Trophoblast cell (in vitro differentiated cells and primary cell): ENCODE measurements around the gene HOGA1.

ENCODE experiments used
- DNase-seq, 2 donors: peaks; one replicate each; pipeline ENCODE4 v3.0.0-alpha.2; 2016
- H2AFZ ChIP-seq: 2 replicates; pipeline ENCODE4 v1.6.1; 2013; ENCODE audit warnings: low read length, moderate library complexity, mild to moderate bottlenecking; ENCODE audit not compliant: insufficient read depth, poor library complexity
- H2AK5ac ChIP-seq: 2 replicates; pipeline ENCODE4 v1.6.1; 2013; ENCODE audit warnings: mild to moderate bottlenecking, low read length
- H2BK120ac ChIP-seq: 2 replicates; pipeline ENCODE4 v1.6.1; 2013; ENCODE audit warnings: low read length, mild to moderate bottlenecking, moderate library complexity; ENCODE audit not compliant: insufficient read depth, poor library complexity
- H2BK12ac ChIP-seq: 2 replicates; pipeline ENCODE4 v1.6.1; 2013; ENCODE audit warnings: mild to moderate bottlenecking, low read length, moderate library complexity
- H2BK5ac ChIP-seq: 2 replicates; pipeline ENCODE4 v1.6.1; 2013; ENCODE audit warnings: low read length, low read depth, moderate library complexity, mild to moderate bottlenecking; ENCODE audit not compliant: poor library complexity
- H3K14ac ChIP-seq: 2 replicates; pipeline ENCODE4 v1.6.1; 2013; ENCODE audit warnings: mild to moderate bottlenecking, low read length
- H3K18ac ChIP-seq: 2 replicates; pipeline ENCODE4 v1.6.1; 2013; ENCODE audit warnings: mild to moderate bottlenecking, low read length
- H3K23ac ChIP-seq: 2 replicates; pipeline ENCODE4 v1.6.1; 2013; ENCODE audit warnings: low read length
- H3K27ac ChIP-seq: 2 replicates; pipeline ENCODE4 v1.5.1; 2013; ENCODE audit warnings: low read depth, mild to moderate bottlenecking, inconsistent platforms, low read length, moderate library complexity
- H3K27me3 ChIP-seq: 2 replicates; pipeline ENCODE4 v1.6.1; 2013; ENCODE audit warnings: inconsistent platforms, mild to moderate bottlenecking, low read length, moderate library complexity; ENCODE audit not compliant: insufficient read depth
- H3K36me3 ChIP-seq, 2 experiments: 1 replicate in 1 of 2; 2 replicates in 1 of 2; pipeline ENCODE4 v1.6.1; 2013; ENCODE audit warnings: low read length in 2 of 2, mild to moderate bottlenecking in 2 of 2, moderate library complexity in 1 of 2; ENCODE audit not compliant: insufficient read depth in 2 of 2, control insufficient read depth in 1 of 2
- H3K4ac ChIP-seq: 2 replicates; pipeline ENCODE4 v1.6.1; 2013; ENCODE audit warnings: low read depth, mild to moderate bottlenecking, low read length, moderate library complexity
- H3K4me1 ChIP-seq, 2 experiments: 1 replicate in 1 of 2; 2 replicates in 1 of 2; pipeline ENCODE4 v1.6.1; 2013; ENCODE audit warnings: low read length in 2 of 2, mild to moderate bottlenecking in 2 of 2, moderate library complexity in 1 of 2; ENCODE audit not compliant: insufficient read depth in 2 of 2, control insufficient read depth in 1 of 2
- H3K4me2 ChIP-seq: 2 replicates; pipeline ENCODE4 v1.6.1; 2013; ENCODE audit warnings: inconsistent platforms, mild to moderate bottlenecking, low read length, moderate library complexity
- H3K4me3 ChIP-seq: 2 replicates; pipeline ENCODE4 v1.5.1; 2013; ENCODE audit warnings: mild to moderate bottlenecking, low read depth, low read length, inconsistent platforms
- H3K79me1 ChIP-seq: one replicate; pipeline ENCODE4 v1.6.1; 2013; ENCODE audit warnings: low read length
- H3K79me2 ChIP-seq: 2 replicates; pipeline ENCODE4 v1.6.1; 2013; ENCODE audit warnings: low read length, mild to moderate bottlenecking; ENCODE audit not compliant: control insufficient read depth, insufficient read depth, poor library complexity
- H3K9ac ChIP-seq: 2 replicates; pipeline ENCODE4 v1.6.1; 2013; ENCODE audit warnings: mild to moderate bottlenecking, low read length
- H3K9me3 ChIP-seq: 2 replicates; pipeline ENCODE4 v1.6.1; 2013; ENCODE audit warnings: low read depth, mild to moderate bottlenecking, control low read depth, inconsistent platforms, low read length; ENCODE audit not compliant: insufficient read depth
- H4K12ac ChIP-seq: 2 replicates; pipeline ENCODE4 v1.6.1; 2013; ENCODE audit warnings: low read depth, mild to moderate bottlenecking, low read length, moderate library complexity
- H4K8ac ChIP-seq: 2 replicates; pipeline ENCODE4 v1.6.1; 2013; ENCODE audit warnings: low read depth, mild to moderate bottlenecking, low read length, moderate library complexity
- H4K91ac ChIP-seq: one replicate; pipeline ENCODE4 v1.6.1; 2013; ENCODE audit warnings: low read depth, mild to moderate bottlenecking, low read length, moderate library complexity
- WGBS: extraction: QIAGEN DNeasy Blood & Tissue Kit; methylation state at CpG from one replicate; pipeline ENCODE4 v1.1.7; 2013; ENCODE audit warnings: missing lambda C conversion rate; ENCODE audit not compliant: insufficient read length, insufficient coverage; ENCODE audit errors: extremely low coverage; 5-methylcytosine and 5-hydroxymethylcytosine counted together

HOGA1 gene

GRCh38 chr10:97650726-97651125 is 66.5 kb downstream of the HOGA1 start:
- Histone ChIP-seq H2BK5ac (no peak overlapping the region), H3K4me1 (peaks cover 6 to 15% of the 10 kb centered on the region in 2 experiments), H2BK120ac (peak overlapping the region; percentile 19), H4K91ac (peak overlapping the region; percentile 92), H3K14ac (peak overlapping the region; percentile 19), H3K4me2 (no peak overlapping the region), H3K36me3 (peaks cover 3 to 16% of the 10 kb centered on the region in 2 experiments), H3K18ac (peak overlapping the region; percentile 23), H4K12ac (no peak overlapping the region), H3K9ac (no peak overlapping the region), H3K27me3 (no peaks in the 10 kb centered on the region), H3K23ac (no peak overlapping the region), H3K9me3 (no peaks in the 10 kb centered on the region), H3K27ac (no peak overlapping the region), H2AFZ (no peak overlapping the region), H3K79me1 (peaks cover 7% of the 10 kb centered on the region), H2BK12ac (peak overlapping the region; percentile 4), H4K8ac (no peak overlapping the region), H2AK5ac (peak overlapping the region; percentile 55), H3K4me3 (no peak overlapping the region), H3K4ac (peak overlapping the region; percentile 40), H3K79me2 (no peaks in the 10 kb centered on the region)
- DNase-seq = no peak
- no CpG with 5 or more reads among the region's 3 CpGs for WGBS

- Histone ChIP-seq H3K9me3 (no peaks in the 10 kb centered on the region), H2BK5ac (peak overlapping the region; percentile 75)
These were observed 67.6 kb downstream of the HOGA1 start for GRCh38 chr10:97651773-97652172.

GRCh38 chr10:97656777-97657176 is 72.6 kb downstream of the HOGA1 start:
- H3K36me3 ChIP-seq = peaks cover 7 to 19% of the 10 kb centered on the region in 2 experiments
- no peak overlapping the region for H2BK12ac ChIP-seq
- H3K27me3 ChIP-seq = no peaks in the 10 kb centered on the region
- H2BK5ac ChIP-seq = no peak overlapping the region
- no peak overlapping the region for H2BK120ac ChIP-seq
- no peaks in the 10 kb centered on the region for H3K9me3 ChIP-seq
- H3K4me1 ChIP-seq = no peaks in the 10 kb centered on the region
- no peak overlapping the region for H4K91ac ChIP-seq
- H3K9ac ChIP-seq = no peak overlapping the region
- H4K8ac ChIP-seq = no peak overlapping the region
- WGBS = no CpG with 5 or more reads among the region's 5 CpGs
- H3K79me2 ChIP-seq = no peaks in the 10 kb centered on the region
- H3K23ac ChIP-seq = no peak overlapping the region
- no peak overlapping the region for H3K4ac ChIP-seq
- no peak overlapping the region for H3K4me3 ChIP-seq
- no peak overlapping the region for H3K18ac ChIP-seq
- H3K27ac ChIP-seq = no peak overlapping the region
- no peak overlapping the region for H3K4me2 ChIP-seq
- no peak for DNase-seq
- no peak overlapping the region for H3K14ac ChIP-seq
- no peaks in the 10 kb centered on the region for H3K79me1 ChIP-seq
- H4K12ac ChIP-seq = no peak overlapping the region
- H2AK5ac ChIP-seq = no peak overlapping the region
- no peak overlapping the region for H2AFZ ChIP-seq

More at GRCh38 chr10:97651773-97652172, 67.6 kb downstream of the HOGA1 start:
- Histone ChIP-seq H4K12ac (no peak overlapping the region), H3K14ac (no peak overlapping the region), H3K4me2 (no peak overlapping the region), H2BK120ac (peak overlapping the region; percentile 73), H4K91ac (peak overlapping the region; percentile 92), H3K9ac (no peak overlapping the region), H4K8ac (no peak overlapping the region), H3K27me3 (no peaks in the 10 kb centered on the region), H3K4ac (no peak overlapping the region), H3K18ac (no peak overlapping the region), H2BK12ac (no peak overlapping the region), H2AK5ac (no peak overlapping the region), H3K4me3 (no peak overlapping the region), H3K27ac (peak overlapping the region; percentile 28), H3K79me2 (no peaks in the 10 kb centered on the region), H3K36me3 (peaks cover 7 to 24% of the 10 kb centered on the region in 2 experiments), H3K23ac (no peak overlapping the region), H3K4me1 (peaks cover 6 to 15% of the 10 kb centered on the region in 2 experiments), H2AFZ (no peak overlapping the region), H3K79me1 (peaks cover 7% of the 10 kb centered on the region)
- no CpG with 5 or more reads among the region's 3 CpGs for WGBS
- DNase-seq = peak; percentile 86 to 96

GRCh38 chr10:97659589-97659988 is 75.4 kb downstream of the HOGA1 start:
- Histone ChIP-seq H4K91ac (no peak overlapping the region), H3K9me3 (no peaks in the 10 kb centered on the region), H3K36me3 (peaks cover 11 to 24% of the 10 kb centered on the region in 2 experiments), H3K14ac (no peak overlapping the region), H2BK120ac (no peak overlapping the region), H2BK12ac (no peak overlapping the region), H3K18ac (no peak overlapping the region), H3K4me3 (no peak overlapping the region), H4K8ac (no peak overlapping the region), H3K27me3 (no peaks in the 10 kb centered on the region), H3K4me2 (no peak overlapping the region), H3K79me1 (no peaks in the 10 kb centered on the region), H2AFZ (no peak overlapping the region), H2AK5ac (no peak overlapping the region), H3K9ac (no peak overlapping the region), H3K4ac (no peak overlapping the region), H4K12ac (no peak overlapping the region), H3K4me1 (no peaks in the 10 kb centered on the region), H3K27ac (no peak overlapping the region), H2BK5ac (no peak overlapping the region), H3K79me2 (no peaks in the 10 kb centered on the region), H3K23ac (no peak overlapping the region)
- WGBS = no CpG with 5 or more reads among the region's 1 CpG
- no peak for DNase-seq
